Amniotic stem cell (primary cell): ENCODE measurements around the gene ORM1.

ENCODE experiments used
- DNase-seq: peaks from one replicate; lab custom pipeline; 2025; lab: John Stamatoyannopoulos, UW

Gene ORM1

GRCh38 chr9:114344188-114344566 lies 21.3 kb downstream of the ORM1 start:
- DNase-seq, result no peak

GRCh38 chr9:114344692-114345091 lies 21.8 kb downstream of the ORM1 start:
- no peak for DNase-seq

- no peak for DNase-seq
These were observed 22.7 kb downstream of the ORM1 start for GRCh38 chr9:114345493-114346065.

- no peak for DNase-seq
These were observed 23.2 kb downstream of the ORM1 start for GRCh38 chr9:114346146-114346545.

GRCh38 chr9:114347675-114348074 lies 24.8 kb downstream of the ORM1 start:
- no peak for DNase-seq

- DNase-seq, result no peak
These were observed 25.5 kb downstream of the ORM1 start for GRCh38 chr9:114348261-114348905.

GRCh38 chr9:114348906-114349482 lies 26.1 kb downstream of the ORM1 start:
- peak; percentile 96 for DNase-seq

GRCh38 chr9:114349713-114350480 lies 27.0 kb downstream of the ORM1 start:
- no peak for DNase-seq

- DNase-seq, result no peak
These were observed 27.9 kb downstream of the ORM1 start for GRCh38 chr9:114350636-114351401.

- no peak for DNase-seq
These were observed 29.0 kb downstream of the ORM1 start for GRCh38 chr9:114351932-114352331.

- no peak for DNase-seq
These were observed 32.9 kb downstream of the ORM1 start for GRCh38 chr9:114355821-114356220.

- no peak for DNase-seq
These were observed 33.9 kb downstream of the ORM1 start for GRCh38 chr9:114356792-114357191.

GRCh38 chr9:114357360-114357759 lies 34.5 kb downstream of the ORM1 start:
- no peak for DNase-seq

GRCh38 chr9:114357911-114358328 lies 35.0 kb downstream of the ORM1 start:
- no peak for DNase-seq

- DNase-seq, result no peak
These were observed 36.9 kb downstream of the ORM1 start for GRCh38 chr9:114359801-114360200.

- DNase-seq, result no peak
These were observed 38.6 kb downstream of the ORM1 start for GRCh38 chr9:114361542-114361941.

GRCh38 chr9:114362394-114362793 lies 39.5 kb downstream of the ORM1 start:
- no peak for DNase-seq

- no peak for DNase-seq
These were observed 40.5 kb downstream of the ORM1 start for GRCh38 chr9:114363424-114363823.

GRCh38 chr9:114364134-114365041 lies 41.5 kb downstream of the ORM1 start:
- no peak for DNase-seq

GRCh38 chr9:114365194-114365593 lies 42.3 kb downstream of the ORM1 start:
- DNase-seq, result no peak
